ENCODE data around the gene SLBP.

The SLBP gene

DNA sequence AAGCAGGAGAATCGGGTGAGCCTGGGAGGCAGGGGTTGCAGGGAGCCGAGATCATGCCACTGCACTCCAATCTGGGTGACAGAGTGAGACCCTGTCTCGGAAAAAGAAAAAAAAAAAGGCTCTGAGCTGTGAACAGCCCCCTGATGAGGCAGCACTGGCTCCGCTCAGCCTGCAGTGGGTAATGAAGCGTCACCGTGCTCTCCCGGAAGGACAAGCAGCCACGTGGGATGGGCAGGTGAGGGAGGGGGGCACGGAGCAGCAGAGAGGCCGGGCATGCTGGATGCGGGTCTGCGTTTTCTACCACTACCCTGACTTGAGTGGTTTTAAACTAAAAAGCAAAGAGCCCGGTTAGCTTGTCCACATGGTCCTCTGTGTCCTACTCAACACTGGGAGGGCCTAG is 24.7 kb upstream of the SLBP start:
- peaks cover 95% of the 10 kb centered on the region for H3K36me3 ChIP-seq (ENCODE audit: insufficient read depth, insufficient read length, low read length)
- H3K9me3 ChIP-seq (ENCODE audit: insufficient read depth, low read length): peaks cover 48% of the 10 kb centered on the region
- no peaks in the 10 kb centered on the region for H3K27me3 ChIP-seq (ENCODE audit: insufficient read depth, insufficient read length)
- no peak overlapping the region for H3K4me3 ChIP-seq (ENCODE audit: insufficient read length, low read depth)
- no peak for DNase-seq (ENCODE audit: low read depth, low spot score)
- H3K4me1 ChIP-seq (ENCODE audit: insufficient read depth, insufficient read length): peaks cover 4% of the 10 kb centered on the region
- TF ChIP-seq YY1 (IDR thresholded peaks at IDR 0.05; ENCODE audit: insufficient read depth, insufficient read length) (no peak), ZNF274 (IDR thresholded peaks at IDR 0.05; ENCODE audit: low read depth, low read length) (no peak), SUZ12 (IDR thresholded peaks at IDR 0.05; ENCODE audit: extremely low read depth, insufficient read depth, insufficient read length) (no peak)
- H3K9ac ChIP-seq (ENCODE audit: insufficient read length, low read depth): no peak overlapping the region

GRCh38 chr4:1735215-1735614 is 23.1 kb upstream of the SLBP start:
- Histone ChIP-seq H3K36me3 (ENCODE audit: insufficient read depth, insufficient read length, low read length) (peaks cover 95% of the 10 kb centered on the region), H3K9ac (ENCODE audit: insufficient read length, low read depth) (no peak overlapping the region), H3K9me3 (ENCODE audit: insufficient read depth, low read length) (peaks cover 48% of the 10 kb centered on the region), H3K4me3 (ENCODE audit: insufficient read length, low read depth) (no peak overlapping the region), H3K27me3 (ENCODE audit: insufficient read depth, insufficient read length) (no peaks in the 10 kb centered on the region), H3K4me1 (ENCODE audit: insufficient read depth, insufficient read length) (peaks cover 2% of the 10 kb centered on the region)
- DNase-seq (ENCODE audit: low read depth, low spot score): no peak
- no peak for TF ChIP-seq YY1 (IDR thresholded peaks at IDR 0.05; ENCODE audit: insufficient read depth, insufficient read length)
- TF ChIP-seq ZNF274 (IDR thresholded peaks at IDR 0.05; ENCODE audit: low read depth, low read length): no peak
- TF ChIP-seq SUZ12 (IDR thresholded peaks at IDR 0.05; ENCODE audit: extremely low read depth, insufficient read depth, insufficient read length): no peak

GRCh38 chr4:1732911-1733310 is 20.8 kb upstream of the SLBP start:
- TF ChIP-seq ZNF274 (IDR thresholded peaks at IDR 0.05; ENCODE audit: low read depth, low read length): no peak
- TF ChIP-seq YY1 (IDR thresholded peaks at IDR 0.05; ENCODE audit: insufficient read depth, insufficient read length): no peak
- TF ChIP-seq SUZ12 (IDR thresholded peaks at IDR 0.05; ENCODE audit: extremely low read depth, insufficient read depth, insufficient read length): no peak
- no peak overlapping the region for H3K4me3 ChIP-seq (ENCODE audit: insufficient read length, low read depth)
- no peaks in the 10 kb centered on the region for H3K4me1 ChIP-seq (ENCODE audit: insufficient read depth, insufficient read length)
- no peaks in the 10 kb centered on the region for H3K27me3 ChIP-seq (ENCODE audit: insufficient read depth, insufficient read length)
- H3K9me3 ChIP-seq (ENCODE audit: insufficient read depth, low read length): peaks cover 37% of the 10 kb centered on the region
- DNase-seq (ENCODE audit: low read depth, low spot score): no peak
- no peak overlapping the region for H3K9ac ChIP-seq (ENCODE audit: insufficient read length, low read depth)
- H3K36me3 ChIP-seq (ENCODE audit: insufficient read depth, insufficient read length, low read length): peaks cover 91% of the 10 kb centered on the region

GRCh38 chr4:1731180-1731579 is 19.1 kb upstream of the SLBP start:
- DNase-seq (ENCODE audit: low read depth, low spot score): no peak
- peaks cover 91% of the 10 kb centered on the region for H3K36me3 ChIP-seq (ENCODE audit: insufficient read depth, insufficient read length, low read length)
- no peaks in the 10 kb centered on the region for H3K27me3 ChIP-seq (ENCODE audit: insufficient read depth, insufficient read length)
- H3K4me3 ChIP-seq (ENCODE audit: insufficient read length, low read depth): no peak overlapping the region
- H3K9me3 ChIP-seq (ENCODE audit: insufficient read depth, low read length): peaks cover 19% of the 10 kb centered on the region; the same call in 1 of the 2 replicates
- H3K4me1 ChIP-seq (ENCODE audit: insufficient read depth, insufficient read length): peaks cover 3% of the 10 kb centered on the region
- TF ChIP-seq ZNF274 (IDR thresholded peaks at IDR 0.05; ENCODE audit: low read depth, low read length) (no peak), YY1 (IDR thresholded peaks at IDR 0.05; ENCODE audit: insufficient read depth, insufficient read length) (no peak), SUZ12 (IDR thresholded peaks at IDR 0.05; ENCODE audit: extremely low read depth, insufficient read depth, insufficient read length) (no peak)
- no peak overlapping the region for H3K9ac ChIP-seq (ENCODE audit: insufficient read length, low read depth)

DNA sequence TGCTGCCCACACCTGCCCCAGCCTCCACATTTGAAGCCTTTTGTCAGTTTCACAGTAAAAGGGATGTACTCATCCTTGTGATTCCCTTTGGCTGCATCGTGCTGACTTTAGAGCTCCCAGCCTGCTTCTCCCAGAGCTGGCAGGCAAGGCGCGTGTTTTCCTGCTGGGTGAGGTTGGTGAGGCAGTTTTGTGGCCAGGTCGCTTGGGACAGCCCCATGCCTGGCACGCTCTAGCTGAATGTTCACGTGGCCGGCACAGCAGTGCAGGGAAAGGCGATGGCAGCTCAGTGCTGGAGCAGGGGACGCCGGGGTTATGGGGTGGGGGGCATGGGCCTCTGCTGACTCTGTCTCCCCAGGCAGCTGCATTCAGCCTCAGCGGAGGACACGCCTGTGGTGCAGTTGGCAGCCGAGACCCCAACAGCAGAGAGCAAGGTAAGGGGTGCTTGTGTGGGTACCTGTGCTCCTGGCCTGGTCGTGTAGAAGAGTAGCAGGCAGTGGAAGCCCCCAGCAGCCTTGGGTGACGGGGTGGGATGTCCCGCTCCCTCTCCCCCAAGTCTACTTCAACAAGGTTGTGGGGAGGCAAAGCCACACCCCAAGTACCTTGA is 18.5 kb upstream of the SLBP start:
- Histone ChIP-seq H3K27me3 (ENCODE audit: insufficient read depth, insufficient read length) (no peaks in the 10 kb centered on the region), H3K9me3 (ENCODE audit: insufficient read depth, low read length) (peaks cover 14% of the 10 kb centered on the region; the same call in 1 of the 2 replicates), H3K4me1 (ENCODE audit: insufficient read depth, insufficient read length) (peaks cover 8% of the 10 kb centered on the region), H3K36me3 (ENCODE audit: insufficient read depth, insufficient read length, low read length) (peaks cover 93% of the 10 kb centered on the region), H3K4me3 (ENCODE audit: insufficient read length, low read depth) (no peak overlapping the region), H3K9ac (ENCODE audit: insufficient read length, low read depth) (no peak overlapping the region)
- no peak for DNase-seq (ENCODE audit: low read depth, low spot score)
- TF ChIP-seq ZNF274 (IDR thresholded peaks at IDR 0.05; ENCODE audit: low read depth, low read length): no peak
- TF ChIP-seq SUZ12 (IDR thresholded peaks at IDR 0.05; ENCODE audit: extremely low read depth, insufficient read depth, insufficient read length): no peak
- no peak for TF ChIP-seq YY1 (IDR thresholded peaks at IDR 0.05; ENCODE audit: insufficient read depth, insufficient read length)

DNA sequence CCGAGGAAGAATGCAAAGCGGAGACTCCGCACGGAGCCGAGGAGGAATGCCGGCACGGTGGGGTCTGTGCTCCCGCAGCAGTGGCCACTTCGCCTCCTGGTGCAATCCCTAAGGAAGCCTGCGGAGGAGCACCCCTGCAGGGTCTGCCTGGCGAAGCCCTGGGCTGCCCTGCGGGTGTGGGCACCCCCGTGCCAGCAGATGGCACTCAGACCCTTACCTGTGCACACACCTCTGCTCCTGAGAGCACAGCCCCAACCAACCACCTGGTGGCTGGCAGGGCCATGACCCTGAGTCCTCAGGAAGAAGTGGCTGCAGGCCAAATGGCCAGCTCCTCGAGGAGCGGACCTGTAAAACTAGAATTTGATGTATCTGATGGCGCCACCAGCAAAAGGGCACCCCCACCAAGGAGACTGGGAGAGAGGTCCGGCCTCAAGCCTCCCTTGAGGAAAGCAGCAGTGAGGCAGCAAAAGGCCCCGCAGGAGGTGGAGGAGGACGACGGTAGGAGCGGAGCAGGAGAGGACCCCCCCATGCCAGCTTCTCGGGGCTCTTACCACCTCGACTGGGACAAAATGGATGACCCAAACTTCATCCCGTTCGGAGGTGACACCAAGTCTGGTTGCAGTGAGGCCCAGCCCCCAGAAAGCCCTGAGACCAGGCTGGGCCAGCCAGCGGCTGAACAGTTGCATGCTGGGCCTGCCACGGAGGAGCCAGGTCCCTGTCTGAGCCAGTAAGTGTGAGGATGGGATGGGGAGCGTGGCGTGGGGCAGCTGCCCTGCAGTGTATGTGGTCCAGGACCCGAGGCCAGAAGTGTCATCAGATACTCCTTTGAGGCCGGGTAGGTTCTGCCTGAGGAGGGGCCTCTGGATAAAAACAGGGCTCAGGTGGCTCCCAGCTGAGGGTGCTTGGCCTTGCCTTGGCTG is 16.2 kb upstream of the SLBP start:
- Histone ChIP-seq H3K4me1 (ENCODE audit: insufficient read depth, insufficient read length) (peaks cover 14% of the 10 kb centered on the region), H3K9ac (ENCODE audit: insufficient read length, low read depth) (no peak overlapping the region), H3K9me3 (ENCODE audit: insufficient read depth, low read length) (no peaks in the 10 kb centered on the region), H3K27me3 (ENCODE audit: insufficient read depth, insufficient read length) (no peaks in the 10 kb centered on the region), H3K36me3 (ENCODE audit: insufficient read depth, insufficient read length, low read length) (peaks cover 92% of the 10 kb centered on the region), H3K4me3 (ENCODE audit: insufficient read length, low read depth) (no peak overlapping the region)
- DNase-seq (ENCODE audit: low read depth, low spot score): no peak
- TF ChIP-seq YY1 (IDR thresholded peaks at IDR 0.05; ENCODE audit: insufficient read depth, insufficient read length) (no peak), ZNF274 (IDR thresholded peaks at IDR 0.05; ENCODE audit: low read depth, low read length) (no peak)
